ELR (cell line): Measurements from ENCODE around the gene DNAJC6.

Source experiments
- DNase-seq: peaks from one replicate; pipeline ENCODE4 v3.0.0-alpha.2; 2015; ENCODE audit warnings: low read depth

DNAJC6 gene

GRCh38 chr1:65292861-65293593, 16.3 kb upstream of the DNAJC6 start:
- no peak for DNase-seq

- no peak for DNase-seq
These were observed 11.6 kb upstream of the DNAJC6 start for GRCh38 chr1:65297706-65298105.

GRCh38 chr1:65299328-65299727, 10.0 kb upstream of the DNAJC6 start:
- DNase-seq = no peak

GRCh38 chr1:65308781-65309303, 501 bp upstream of the DNAJC6 start:
- peak; percentile 5 for DNase-seq

GRCh38 chr1:65310078-65310587, 790 bp downstream of the DNAJC6 start:
- no peak for DNase-seq

GRCh38 chr1:65311760-65312159, 2.4 kb downstream of the DNAJC6 start:
- DNase-seq = no peak

GRCh38 chr1:65316233-65316632, 6.9 kb downstream of the DNAJC6 start:
- DNase-seq = no peak

GRCh38 chr1:65317866-65318653, 8.7 kb downstream of the DNAJC6 start:
- DNase-seq = no peak

- DNase-seq = no peak
These were observed 9.8 kb downstream of the DNAJC6 start for GRCh38 chr1:65319141-65319540.

- no peak for DNase-seq
These were observed 10.4 kb downstream of the DNAJC6 start for GRCh38 chr1:65319754-65320153.

- DNase-seq = no peak
These were observed 12.5 kb downstream of the DNAJC6 start for GRCh38 chr1:65321879-65322278.

GRCh38 chr1:65323246-65323645, 13.9 kb downstream of the DNAJC6 start:
- DNase-seq = peak; percentile 45

GRCh38 chr1:65330021-65330420, 20.7 kb downstream of the DNAJC6 start:
- no peak for DNase-seq

- no peak for DNase-seq
These were observed 21.5 kb downstream of the DNAJC6 start for GRCh38 chr1:65330822-65331221.

- no peak for DNase-seq
These were observed 23.5 kb downstream of the DNAJC6 start for GRCh38 chr1:65332821-65333220.

GRCh38 chr1:65334081-65334480, 24.7 kb downstream of the DNAJC6 start:
- DNase-seq = no peak

- peak; percentile 63 for DNase-seq
These were observed 30.6 kb downstream of the DNAJC6 start for GRCh38 chr1:65339866-65340468.

GRCh38 chr1:65341381-65341780, 32.0 kb downstream of the DNAJC6 start:
- no peak for DNase-seq

GRCh38 chr1:65343286-65343685, 33.9 kb downstream of the DNAJC6 start:
- peak; percentile 72 for DNase-seq

- no peak for DNase-seq
These were observed 35.0 kb downstream of the DNAJC6 start for GRCh38 chr1:65344171-65344814.

GRCh38 chr1:65346190-65346589, 36.8 kb downstream of the DNAJC6 start:
- no peak for DNase-seq
